DND-41 (cell line): ENCODE results near the gene SLC22A1.

ENCODE experiments used
- EZH2 ChIP-seq: IDR thresholded peaks from 3 replicates; pipeline ENCODE4 v1.6.1; 2012; ENCODE audit warnings: borderline replicate concordance, low read depth, mild to moderate bottlenecking, moderate library complexity, low read length, inconsistent platforms; ENCODE audit not compliant: severe bottlenecking
- TF ChIP-seq, protein P1 (sequence below): IDR thresholded peaks from 2 replicates; pipeline ENCODE4 v1.5.1; 2012; ENCODE audit warnings: borderline replicate concordance, low read length, moderate library complexity, mild to moderate bottlenecking; ENCODE audit not compliant: poor library complexity, severe bottlenecking; ENCODE audit errors: extremely low read depth

GRCh38 chr6:160172704-160173103, 51.1 kb downstream of the SLC22A1 start:
- TF ChIP-seq, protein P1, sequence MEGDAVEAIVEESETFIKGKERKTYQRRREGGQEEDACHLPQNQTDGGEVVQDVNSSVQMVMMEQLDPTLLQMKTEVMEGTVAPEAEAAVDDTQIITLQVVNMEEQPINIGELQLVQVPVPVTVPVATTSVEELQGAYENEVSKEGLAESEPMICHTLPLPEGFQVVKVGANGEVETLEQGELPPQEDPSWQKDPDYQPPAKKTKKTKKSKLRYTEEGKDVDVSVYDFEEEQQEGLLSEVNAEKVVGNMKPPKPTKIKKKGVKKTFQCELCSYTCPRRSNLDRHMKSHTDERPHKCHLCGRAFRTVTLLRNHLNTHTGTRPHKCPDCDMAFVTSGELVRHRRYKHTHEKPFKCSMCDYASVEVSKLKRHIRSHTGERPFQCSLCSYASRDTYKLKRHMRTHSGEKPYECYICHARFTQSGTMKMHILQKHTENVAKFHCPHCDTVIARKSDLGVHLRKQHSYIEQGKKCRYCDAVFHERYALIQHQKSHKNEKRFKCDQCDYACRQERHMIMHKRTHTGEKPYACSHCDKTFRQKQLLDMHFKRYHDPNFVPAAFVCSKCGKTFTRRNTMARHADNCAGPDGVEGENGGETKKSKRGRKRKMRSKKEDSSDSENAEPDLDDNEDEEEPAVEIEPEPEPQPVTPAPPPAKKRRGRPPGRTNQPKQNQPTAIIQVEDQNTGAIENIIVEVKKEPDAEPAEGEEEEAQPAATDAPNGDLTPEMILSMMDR: no peak
- TF ChIP-seq EZH2: no peak
